K562 (cell line): ENCODE data around the gene PRKCB. TPM values are rescaled to one million over a fixed set of nuclear protein-coding genes. Genes with fewer than 3 reads are reported as not detected.
A peak's percentile ranks its signal among the peaks of the same experiment; 100 is the strongest.

Experiments used
- ATAC-seq: fragments of 200-7000 bp; cut with Tn5 transposase; 3 replicates; pipeline ENCODE4 v1.9.1; 2020; ENCODE audit warnings: moderate library complexity
- BruUV-seq: library from RNA; stranded (reverse); fragments of 400-500 nt; replicated peaks from 2 replicates; lab custom pipeline; 2021; lab: Mats Ljungman, UMichigan
- CTCF ChIA-PET: fragments of 300-600 bp; formaldehyde crosslinking; extraction: SDS; loops from one replicate; lab custom pipeline; 2021; ENCODE audit warnings: low intra/inter-chr PET ratio; lab: Yijun Ruan, JAX
- POLR2A ChIA-PET: fragments of 300-600, 350-650 bp; sonication (Branson Sonifier 250); formaldehyde crosslinking; extraction: SDS; loops from one replicate; lab custom pipeline; 2021; ENCODE audit warnings: antibody characterized with exemption, inconsistent platforms; lab: Yijun Ruan, JAX
- DNase-seq, 4 experiments: peaks; one replicate each; pipeline versions ENCODE4 v3.0.0 to v3.0.0-alpha.2; 2011 to 2018; ENCODE audit warnings: low spot score in 3 of 4, mixed read lengths in 3 of 4; ENCODE audit errors: extremely low read depth in 1 of 4
- FAIRE-seq: peaks from 2 replicates; lab custom pipeline; 2011; peaks lifted over from hg19 to GRCh38; lab: Jason Lieb, UNC
- H2AFZ ChIP-seq: 2 replicates; pipeline ENCODE4 v1.6.0; 2011; ENCODE audit warnings: low read depth, low read length, control low read depth, inconsistent platforms
- H3K27ac ChIP-seq: fragments of 200-600 bp; 3 replicates; pipeline ENCODE4 v1.8.0; 2011; ENCODE audit warnings: low read depth, mild to moderate bottlenecking, control low read depth, inconsistent platforms, low read length, moderate library complexity, mixed read lengths; ENCODE audit errors: extremely low read depth
- H3K27me3 ChIP-seq, 2 experiments: fragments of 300-600 bp in 1 of 2; 2 replicates in 1 of 2; 3 replicates in 1 of 2; pipeline versions ENCODE4 v1.6.0 to v1.8.0; 2011; ENCODE audit warnings: inconsistent platforms in 2 of 2, low read length in 2 of 2, mild to moderate bottlenecking in 1 of 2, mixed read lengths in 1 of 2, moderate library complexity in 1 of 2; ENCODE audit not compliant: control insufficient read depth in 2 of 2, insufficient read depth in 2 of 2
- H3K36me3 ChIP-seq: fragments of 300-600 bp; 3 replicates; pipeline ENCODE4 v1.8.0; 2011; ENCODE audit warnings: mild to moderate bottlenecking, low read length, inconsistent platforms; ENCODE audit not compliant: control insufficient read depth, insufficient read depth
- H3K4me1 ChIP-seq, 2 experiments: fragments of 200-600 bp in 1 of 2; replicated peaks in 1 of 2; 2 replicates in 1 of 2; 3 replicates in 1 of 2; pipeline versions ENCODE4 v1.5.1 to v1.8.0; 2011; ENCODE audit warnings: inconsistent platforms in 2 of 2, low read length in 2 of 2, mild to moderate bottlenecking in 1 of 2, mixed read lengths in 1 of 2, moderate library complexity in 1 of 2; ENCODE audit not compliant: control insufficient read depth in 2 of 2, insufficient read depth in 2 of 2
- H3K4me2 ChIP-seq: 2 replicates; pipeline ENCODE4 v1.6.1; 2011; ENCODE audit warnings: low read length, control low read depth, inconsistent platforms, mixed read lengths; ENCODE audit not compliant: insufficient read depth
- H3K4me3 ChIP-seq: fragments of 200-600 bp; sonication (generic), shearing (Covaris generic); 2 replicates; pipeline ENCODE4 v1.5.1; 2016; ENCODE audit warnings: control low read depth, inconsistent platforms
- H3K79me2 ChIP-seq: fragments of 200-600 bp; 3 replicates; pipeline ENCODE4 v1.8.0; 2011; ENCODE audit warnings: low read length, inconsistent platforms; ENCODE audit not compliant: control insufficient read depth, insufficient read depth
- H3K9ac ChIP-seq, 2 experiments: 2 replicates each; pipeline versions ENCODE4 v1.6.0 to v1.6.1; 2011; ENCODE audit warnings: low read depth in 2 of 2, low read length in 2 of 2, control low read depth in 1 of 2, inconsistent platforms in 1 of 2, mild to moderate bottlenecking in 1 of 2, mixed read lengths in 1 of 2; ENCODE audit not compliant: insufficient read depth in 1 of 2
- H3K9me1 ChIP-seq: one replicate; pipeline ENCODE4 v1.6.0; 2011; ENCODE audit warnings: inconsistent platforms, mild to moderate bottlenecking, low read length, moderate library complexity; ENCODE audit not compliant: control insufficient read depth, insufficient read depth
- H3K9me3 ChIP-seq: replicated peaks from 2 replicates; pipeline ENCODE4 v1.5.1; 2011; ENCODE audit warnings: low read depth, low read length, inconsistent platforms; ENCODE audit not compliant: control insufficient read depth, insufficient read depth
- H4K20me1 ChIP-seq: replicated peaks from 2 replicates; pipeline ENCODE4 v1.6.1; 2011; ENCODE audit warnings: low read length, inconsistent platforms, mixed read lengths; ENCODE audit not compliant: control insufficient read depth, insufficient read depth
- BACH1 ChIP-seq: fragments of 200-800 bp; sonication (Bioruptor generic); IDR thresholded peaks from 2 replicates; pipeline ENCODE4 v1.6.1; 2016; ENCODE audit warnings: missing genetic modification characterization, missing compliant biosample characterization
- BCOR ChIP-seq: fragments of 450-650 bp; IDR thresholded peaks from 2 replicates; pipeline ENCODE4 v1.6.1; 2016
- CBX1 ChIP-seq: sonication (generic); IDR thresholded peaks from 2 replicates; pipeline ENCODE4 v1.6.1; 2016; ENCODE audit warnings: antibody characterized with exemption, low read depth, mild to moderate bottlenecking
- CBX5 ChIP-seq: IDR thresholded peaks from 2 replicates; pipeline ENCODE4 v1.6.1; 2014; ENCODE audit warnings: low read depth, borderline replicate concordance
- ELF2 ChIP-seq: fragments of 250-450 bp; sonication (Bioruptor Pico); IDR thresholded peaks from 2 replicates; pipeline ENCODE4 v1.5.0; 2021; ENCODE audit warnings: mild to moderate bottlenecking
- ESRRA ChIP-seq: fragments of 450-650 bp; IDR thresholded peaks from 2 replicates; pipeline ENCODE4 v1.6.1; 2014; ENCODE audit warnings: low read depth, mild to moderate bottlenecking, moderate library complexity, borderline replicate concordance
- PHF21A ChIP-seq: fragments of 450-650 bp; IDR thresholded peaks from 2 replicates; pipeline ENCODE4 v1.6.1; 2017; ENCODE audit warnings: low read depth, borderline replicate concordance
- RBFOX2 ChIP-seq: fragments of 200-400 bp; formaldehyde crosslinking; IDR thresholded peaks from 2 replicates; pipeline ENCODE4 v1.6.1; 2017; ENCODE audit warnings: low read depth, mild to moderate bottlenecking, low read length, moderate library complexity
- RBM25 ChIP-seq: fragments of 200-400 bp; formaldehyde crosslinking; IDR thresholded peaks from 2 replicates; pipeline ENCODE4 v1.6.1; 2018; ENCODE audit warnings: low read length, low read depth, moderate library complexity; ENCODE audit not compliant: severe bottlenecking
- TEAD2 ChIP-seq: fragments of 450-650 bp; IDR thresholded peaks from 2 replicates; pipeline ENCODE4 v1.6.1; 2016; ENCODE audit warnings: missing genetic modification characterization, control low read depth, missing compliant biosample characterization
- ZFP36 ChIP-seq: fragments of 150-350 bp; IDR thresholded peaks from 2 replicates; pipeline ENCODE4 v1.6.1; 2018; ENCODE audit warnings: low read length, low read depth; ENCODE audit not compliant: partially characterized antibody
- ZNF644 ChIP-seq: fragments of 200-800 bp; sonication (Bioruptor generic); IDR thresholded peaks from 2 replicates; pipeline ENCODE4 v1.6.1; 2016; ENCODE audit warnings: low read depth, missing genetic modification characterization, missing compliant biosample characterization
- WGBS: fragments of 100-300 bp; shearing (Covaris generic); methylation state at CpG from one replicate; pipeline ENCODE4 v1.1.6; 2016; ENCODE audit warnings: low coverage, mixed read lengths; ENCODE audit not compliant: insufficient coverage; ENCODE audit errors: missing lambda C conversion rate; 5-methylcytosine and 5-hydroxymethylcytosine counted together
- in situ Hi-C: fragments of 300-500 bp; cut with MboI; formaldehyde crosslinking; loops from 4 replicates; pipeline ENCODE4 v1.15.0; 2018; ENCODE audit warnings: inconsistent platforms, mixed read lengths
- intact Hi-C: fragments of 100-400 bp; cut with micrococcal nuclease; formaldehyde crosslinking; loops from 2 replicates; pipeline ENCODE4 v1.14.2; 2022
- polyA plus RNA-seq, 8 experiments: library from polyadenylated mRNA; depleted of rRNA in 4 of 8; stranded (reverse) in 5 of 8; unstranded in 3 of 8; fragments of >200 nt; fragmentation: Nextera tagmentation in 2 of 8; fragmentation: Illumina TruSeq in 1 of 8; extraction: Ambion mirVana in 2 of 8; extraction: Trizol in 1 of 8; gene quantifications; 2 replicates each; pipeline versions ENCODE4 v1.2.1 to v1.2.3, GENCODE V29; 2011 to 2014; ENCODE audit warnings: inconsistent platforms in 1 of 8, missing spikeins in 1 of 8
- total RNA-seq, 7 experiments: library from RNA; depleted of rRNA in 6 of 7; stranded (reverse); fragments of >200 nt in 6 of 7; fragmentation: Illumina TruSeq in 2 of 7; extraction: Trizol in 2 of 7; gene quantifications; 2 replicates each; pipeline versions ENCODE4 v1.2.1 to v1.2.3, GENCODE V29; 2011 to 2021; ENCODE audit warnings: low replicate concordance in 1 of 7
- TF ChIP-seq, protein P1 (sequence below): sonication (generic); formaldehyde crosslinking; IDR thresholded peaks from 2 replicates; pipeline ENCODE4 v1.5.0; 2020; ENCODE audit warnings: missing genetic modification reagents
- TF ChIP-seq, protein P2 (sequence below): sonication (generic); formaldehyde crosslinking; IDR thresholded peaks from 2 replicates; pipeline ENCODE4 v1.9.0; 2022; ENCODE audit warnings: mild to moderate bottlenecking, missing genetic modification reagents
- TF ChIP-seq, protein P3 (sequence below): fragments of 450-650 bp; IDR thresholded peaks from 2 replicates; pipeline ENCODE4 v1.6.1; 2018; ENCODE audit not compliant: partially characterized antibody
- TF ChIP-seq, protein P4 (sequence below): fragments of 450-650 bp; formaldehyde crosslinking; IDR thresholded peaks from 2 replicates; pipeline ENCODE4 v1.4.0; 2020; ENCODE audit warnings: mild to moderate bottlenecking, mixed read lengths

The PRKCB gene
- total and polyA plus RNA-seq, 9 of the 15 experiments (the other 6 are each of a cell fraction or from before 2014, with no cell fraction given), result 49.9 to 276 (median 148) TPM

DNA sequence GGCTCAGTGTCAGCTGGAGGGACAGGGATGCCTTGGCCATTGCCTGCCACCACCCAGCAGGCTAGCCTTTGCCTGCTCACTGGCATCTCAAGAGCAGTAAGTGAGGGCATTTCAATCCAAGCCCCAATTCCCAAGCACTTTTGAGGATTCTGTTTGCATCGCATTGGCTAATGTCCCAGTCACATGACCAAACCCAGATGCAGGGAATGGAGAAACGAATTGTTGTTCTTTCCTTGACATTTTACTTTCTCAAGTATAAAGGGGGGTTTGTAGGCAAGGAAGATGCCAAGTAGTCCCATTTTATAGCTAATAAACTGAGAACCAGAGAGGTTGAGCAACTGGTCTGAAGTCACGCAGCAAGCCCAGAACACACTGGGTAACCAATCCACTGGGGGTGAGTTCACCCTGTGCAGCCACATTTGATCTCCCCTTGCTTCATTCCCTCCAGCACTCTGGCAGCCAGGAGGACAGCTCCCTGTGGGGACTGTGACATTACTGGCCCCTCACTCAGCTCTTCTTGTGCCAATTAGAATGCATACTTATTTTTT, 226.6 kb downstream of the PRKCB start:
- in situ Hi-C loops (loop anchor here (5.0 kb wide), 1 partner anchor 190 kb away; no protein-coding TSS in a partner anchor), intact Hi-C loops (no loop called here)
- H3K9me1 ChIP-seq, result no peaks in the 10 kb centered on the region
- H3K36me3 ChIP-seq, result peaks cover 62% of the 10 kb centered on the region; the same call in 2 of the 3 replicates
- POLR2A ChIA-PET, result interaction anchor here (0.5 to 2.5 kb wide), 5 partner anchors 9 to 648 kb away, joined by 3 to 14 read pairs (median 3); no protein-coding TSS in a partner anchor
- H3K27ac ChIP-seq, result no peak overlapping the region; the same call in 2 of the 3 replicates
- no peak overlapping the region for H2AFZ ChIP-seq
- H3K4me2 ChIP-seq, result no peak overlapping the region
- no peak for DNase-seq
- H3K79me2 ChIP-seq, result peaks cover 43% of the 10 kb centered on the region
- no peak overlapping the region for H3K9ac ChIP-seq
- H3K9me3 ChIP-seq, result no peaks in the 10 kb centered on the region
- no peak for ATAC-seq
- no peaks in the 10 kb centered on the region; a peak in 3 of 5 replicates for H3K4me1 ChIP-seq
- no peaks in the 10 kb centered on the region for H3K27me3 ChIP-seq
- WGBS, result 75% methylated on average over 3 of the region's 3 CpGs
- H3K4me3 ChIP-seq, result no peak overlapping the region
- CTCF ChIA-PET, result no interaction called here
- FAIRE-seq, result no peak
- no TSS peak for BruUV-seq
- H4K20me1 ChIP-seq, result peaks cover 14% of the 10 kb centered on the region; the same call in 1 of the 2 replicates
- TF ChIP-seq BACH1, result no peak
- TF ChIP-seq ESRRA, result no peak
- no peak for TF ChIP-seq ELF2 (CRISPR knock-in tag)
- TF ChIP-seq RBFOX2, result no peak
- TF ChIP-seq, protein P1, sequence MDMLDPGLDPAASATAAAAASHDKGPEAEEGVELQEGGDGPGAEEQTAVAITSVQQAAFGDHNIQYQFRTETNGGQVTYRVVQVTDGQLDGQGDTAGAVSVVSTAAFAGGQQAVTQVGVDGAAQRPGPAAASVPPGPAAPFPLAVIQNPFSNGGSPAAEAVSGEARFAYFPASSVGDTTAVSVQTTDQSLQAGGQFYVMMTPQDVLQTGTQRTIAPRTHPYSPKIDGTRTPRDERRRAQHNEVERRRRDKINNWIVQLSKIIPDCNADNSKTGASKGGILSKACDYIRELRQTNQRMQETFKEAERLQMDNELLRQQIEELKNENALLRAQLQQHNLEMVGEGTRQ (CRISPR knock-in tag), result peak; percentile 35; the same call in 1 of the 2 replicates
- no peak for TF ChIP-seq CBX1
- TF ChIP-seq, protein P2, sequence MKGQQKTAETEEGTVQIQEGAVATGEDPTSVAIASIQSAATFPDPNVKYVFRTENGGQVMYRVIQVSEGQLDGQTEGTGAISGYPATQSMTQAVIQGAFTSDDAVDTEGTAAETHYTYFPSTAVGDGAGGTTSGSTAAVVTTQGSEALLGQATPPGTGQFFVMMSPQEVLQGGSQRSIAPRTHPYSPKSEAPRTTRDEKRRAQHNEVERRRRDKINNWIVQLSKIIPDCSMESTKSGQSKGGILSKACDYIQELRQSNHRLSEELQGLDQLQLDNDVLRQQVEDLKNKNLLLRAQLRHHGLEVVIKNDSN (CRISPR knock-in tag), result peak; percentile 58
- TF ChIP-seq, protein P3, sequence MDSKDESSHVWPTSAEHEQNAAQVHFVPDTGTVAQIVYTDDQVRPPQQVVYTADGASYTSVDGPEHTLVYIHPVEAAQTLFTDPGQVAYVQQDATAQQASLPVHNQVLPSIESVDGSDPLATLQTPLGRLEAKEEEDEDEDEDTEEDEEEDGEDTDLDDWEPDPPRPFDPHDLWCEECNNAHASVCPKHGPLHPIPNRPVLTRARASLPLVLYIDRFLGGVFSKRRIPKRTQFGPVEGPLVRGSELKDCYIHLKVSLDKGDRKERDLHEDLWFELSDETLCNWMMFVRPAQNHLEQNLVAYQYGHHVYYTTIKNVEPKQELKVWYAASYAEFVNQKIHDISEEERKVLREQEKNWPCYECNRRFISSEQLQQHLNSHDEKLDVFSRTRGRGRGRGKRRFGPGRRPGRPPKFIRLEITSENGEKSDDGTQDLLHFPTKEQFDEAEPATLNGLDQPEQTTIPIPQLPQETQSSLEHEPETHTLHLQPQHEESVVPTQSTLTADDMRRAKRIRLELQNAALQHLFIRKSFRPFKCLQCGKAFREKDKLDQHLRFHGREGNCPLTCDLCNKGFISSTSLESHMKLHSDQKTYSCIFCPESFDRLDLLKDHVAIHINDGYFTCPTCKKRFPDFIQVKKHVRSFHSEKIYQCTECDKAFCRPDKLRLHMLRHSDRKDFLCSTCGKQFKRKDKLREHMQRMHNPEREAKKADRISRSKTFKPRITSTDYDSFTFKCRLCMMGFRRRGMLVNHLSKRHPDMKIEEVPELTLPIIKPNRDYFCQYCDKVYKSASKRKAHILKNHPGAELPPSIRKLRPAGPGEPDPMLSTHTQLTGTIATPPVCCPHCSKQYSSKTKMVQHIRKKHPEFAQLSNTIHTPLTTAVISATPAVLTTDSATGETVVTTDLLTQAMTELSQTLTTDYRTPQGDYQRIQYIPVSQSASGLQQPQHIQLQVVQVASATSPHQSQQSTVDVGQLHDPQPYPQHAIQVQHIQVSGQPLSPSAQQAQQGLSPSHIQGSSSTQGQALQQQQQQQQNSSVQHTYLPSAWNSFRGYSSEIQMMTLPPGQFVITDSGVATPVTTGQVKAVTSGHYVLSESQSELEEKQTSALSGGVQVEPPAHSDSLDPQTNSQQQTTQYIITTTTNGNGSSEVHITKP, result no peak
- TF ChIP-seq, protein P4, sequence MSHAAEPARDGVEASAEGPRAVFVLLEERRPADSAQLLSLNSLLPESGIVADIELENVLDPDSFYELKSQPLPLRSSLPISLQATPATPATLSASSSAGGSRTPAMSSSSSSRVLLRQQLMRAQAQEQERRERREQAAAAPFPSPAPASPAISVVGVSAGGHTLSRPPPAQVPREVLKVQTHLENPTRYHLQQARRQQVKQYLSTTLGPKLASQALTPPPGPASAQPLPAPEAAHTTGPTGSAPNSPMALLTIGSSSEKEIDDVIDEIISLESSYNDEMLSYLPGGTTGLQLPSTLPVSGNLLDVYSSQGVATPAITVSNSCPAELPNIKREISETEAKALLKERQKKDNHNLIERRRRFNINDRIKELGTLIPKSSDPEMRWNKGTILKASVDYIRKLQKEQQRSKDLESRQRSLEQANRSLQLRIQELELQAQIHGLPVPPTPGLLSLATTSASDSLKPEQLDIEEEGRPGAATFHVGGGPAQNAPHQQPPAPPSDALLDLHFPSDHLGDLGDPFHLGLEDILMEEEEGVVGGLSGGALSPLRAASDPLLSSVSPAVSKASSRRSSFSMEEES (CRISPR knock-in tag), result peak; percentile 51
- no peak for TF ChIP-seq CBX5
- TF ChIP-seq ZNF644 (tag), result no peak
- peak; percentile 85 for TF ChIP-seq RBM25
- no peak for TF ChIP-seq TEAD2 (tag)
- peak; percentile 81 for TF ChIP-seq ZFP36
- TF ChIP-seq BCOR, result peak; percentile 81
- no peak for TF ChIP-seq PHF21A
